Measurements from ENCODE around the gene S1PR1. TPM values are rescaled to one million over a fixed set of nuclear protein-coding genes. Genes with fewer than 3 reads are reported as not detected.

The S1PR1 gene
- total and polyA plus RNA-seq, 2 experiments from 2014 or later, result 9.3 TPM

- Histone ChIP-seq H3K36me3 (replicated peaks; ENCODE audit: insufficient read depth, low read depth) (no peaks in the 10 kb centered on the region), H2AFZ (no peak overlapping the region), H3K27me3 (no peaks in the 10 kb centered on the region), H3K4me2 (no peak overlapping the region), H3K27ac (no peak overlapping the region), H3K9me2 (replicated peaks; ENCODE audit: insufficient read depth) (no peaks in the 10 kb centered on the region), H3K4me3 (no peak overlapping the region), H4K20me1 (ENCODE audit: insufficient read depth, poor library complexity, severe bottlenecking) (no peaks in the 10 kb centered on the region), H3K79me2 (no peaks in the 10 kb centered on the region), H3K9me3 (ENCODE audit: low read depth) (no peaks in the 10 kb centered on the region), H3K4me1 (ENCODE audit: insufficient read depth) (peaks cover 5% of the 10 kb centered on the region)
- WGBS (ENCODE audit: low lambda C conversion rate, missing lambda C conversion rate), result 86% methylated on average over 3 of the region's 3 CpGs
- peak; percentile 35 for DNase-seq (ENCODE audit: low spot score)
- no peak for TF ChIP-seq CTCF (IDR thresholded peaks at IDR 0.05; ENCODE audit: poor library complexity)
- TF ChIP-seq EZH2phosphoT487 (IDR thresholded peaks at IDR 0.05; ENCODE audit: low read depth, severe bottlenecking, unreplicated experiment), result no peak
Measured at GRCh38 chr1:101257500-101258325, 20.9 kb downstream of the S1PR1 start.

- Histone ChIP-seq H3K9me3 (ENCODE audit: low read depth) (no peaks in the 10 kb centered on the region), H3K27me3 (no peaks in the 10 kb centered on the region), H2AFZ (no peak overlapping the region), H3K9me2 (replicated peaks; ENCODE audit: insufficient read depth) (no peaks in the 10 kb centered on the region), H3K27ac (no peak overlapping the region), H3K4me2 (no peak overlapping the region), H3K4me1 (ENCODE audit: insufficient read depth) (peaks cover 10% of the 10 kb centered on the region), H3K79me2 (no peaks in the 10 kb centered on the region), H3K36me3 (replicated peaks; ENCODE audit: insufficient read depth, low read depth) (no peaks in the 10 kb centered on the region), H3K4me3 (no peak overlapping the region), H4K20me1 (ENCODE audit: insufficient read depth, poor library complexity, severe bottlenecking) (no peaks in the 10 kb centered on the region)
- DNase-seq (ENCODE audit: low spot score), result no peak
- TF ChIP-seq CTCF (IDR thresholded peaks at IDR 0.05; ENCODE audit: poor library complexity) (no peak), EZH2 (IDR thresholded peaks at IDR 0.05; ENCODE audit: borderline replicate concordance) (no peak), EZH2phosphoT487 (IDR thresholded peaks at IDR 0.05; ENCODE audit: low read depth, severe bottlenecking, unreplicated experiment) (no peak)
Measured at GRCh38 chr1:101259744-101260148, 22.9 kb downstream of the S1PR1 start.

GRCh38 chr1:101260556-101261350 is 23.9 kb downstream of the S1PR1 start:
- no peaks in the 10 kb centered on the region for H3K79me2 ChIP-seq
- H3K4me1 ChIP-seq (ENCODE audit: insufficient read depth), result peaks cover 10% of the 10 kb centered on the region
- H2AFZ ChIP-seq, result no peak overlapping the region
- H3K27me3 ChIP-seq, result no peaks in the 10 kb centered on the region
- no peak for DNase-seq (ENCODE audit: low spot score)
- TF ChIP-seq CTCF (IDR thresholded peaks at IDR 0.05; ENCODE audit: poor library complexity), result no peak
- no peak for TF ChIP-seq EZH2 (IDR thresholded peaks at IDR 0.05; ENCODE audit: borderline replicate concordance)
- no peak for TF ChIP-seq EZH2phosphoT487 (IDR thresholded peaks at IDR 0.05; ENCODE audit: low read depth, severe bottlenecking, unreplicated experiment)
- no peaks in the 10 kb centered on the region for H4K20me1 ChIP-seq (ENCODE audit: insufficient read depth, poor library complexity, severe bottlenecking)
- H3K4me3 ChIP-seq, result no peak overlapping the region
- 72% methylated on average over 1 of the region's 1 CpG for WGBS (ENCODE audit: low lambda C conversion rate, missing lambda C conversion rate)
- H3K27ac ChIP-seq, result no peak overlapping the region
- no peak overlapping the region for H3K4me2 ChIP-seq
- no peaks in the 10 kb centered on the region for H3K9me3 ChIP-seq (ENCODE audit: low read depth)
- H3K9me2 ChIP-seq (replicated peaks; ENCODE audit: insufficient read depth), result no peaks in the 10 kb centered on the region
- no peaks in the 10 kb centered on the region for H3K36me3 ChIP-seq (replicated peaks; ENCODE audit: insufficient read depth, low read depth)

Data from hepatocyte (in vitro differentiated cells).